ENCODE results near the gene ZNF775. TPM values are rescaled to one million over a fixed set of nuclear protein-coding genes. Genes with fewer than 3 reads are reported as not detected.

ZNF775 gene
- total and polyA plus RNA-seq, 2 of the 13 experiments (the other 11 are each of a cell fraction or from before 2014, with no cell fraction given): 3.1 to 3.2 TPM

GRCh38 chr7:150410131-150410530 is 31.0 kb downstream of the ZNF775 start:
- Histone ChIP-seq H3K4me2 (ENCODE audit: low read depth, low read length) (no peak overlapping the region), H3K9me3 (ENCODE audit: low read length) (no peaks in the 10 kb centered on the region), H4K20me1 (ENCODE audit: insufficient read depth, low read length) (no peaks in the 10 kb centered on the region), H3K4me1 (ENCODE audit: insufficient read depth, low read length) (peaks cover 46% of the 10 kb centered on the region), H3K9ac (ENCODE audit: insufficient read depth, low read depth, low read length) (no peak overlapping the region), H3K79me2 (ENCODE audit: insufficient read depth, low read length) (no peaks in the 10 kb centered on the region), H3K27me3 (ENCODE audit: control insufficient read depth in 1 of 2, insufficient read depth in 2 of 2, low read length in 2 of 2) (no peaks in the 10 kb centered on the region), H3K27ac (ENCODE audit: extremely low read length, insufficient read depth, low read length) (no peak overlapping the region), H3K36me3 (replicated peaks in 1 of 2; ENCODE audit: control insufficient read depth in 1 of 2, insufficient read depth in 2 of 2, low read length in 2 of 2) (no peaks in the 10 kb centered on the region), H2AFZ (ENCODE audit: low read length) (no peak overlapping the region), H3K4me3 (replicated peaks in 1 of 3; ENCODE audit: insufficient read depth in 1 of 3, low read depth in 2 of 3, low read length in 3 of 3) (no peak overlapping the region)
- ChIA-PET CTCF (ENCODE audit: low intra/inter-chr PET ratio, low total read pairs) (no interaction called here), POLR2A (interaction anchor here (1.4 kb wide), 1 partner anchor 40 kb away, joined by 3 read pairs; no protein-coding TSS in a partner anchor)
- WGBS (ENCODE audit: low lambda C conversion rate): 80% methylated on average over 1 of the region's 7 CpGs
- in situ Hi-C loops (cut with HindIII; ENCODE audit: extremely low pct_ligation_motif_present, low pct_unique_long_range_greater_than_20kb): no loop called here
- intact Hi-C loops (cut with micrococcal nuclease; ENCODE audit: unreplicated experiment): no loop called here
- FAIRE-seq (no peak), ATAC-seq (no peak), DNase-seq (ENCODE audit: low spot score) (no peak)
- TF ChIP-seq KLF16 (CRISPR knock-in tag; IDR thresholded peaks at IDR 0.05): no peak
- peak; percentile 87; the same call in 1 of the 2 replicates for TF ChIP-seq ZNF768 (CRISPR knock-in tag; IDR thresholded peaks at IDR 0.05)
- no TSS peak for BruUV-seq (replicated peaks)

GRCh38 chr7:150410680-150411346 is 31.7 kb downstream of the ZNF775 start:
- 85% methylated on average over 8 of the region's 10 CpGs for WGBS (ENCODE audit: low lambda C conversion rate)
- intact Hi-C loops (cut with micrococcal nuclease; ENCODE audit: unreplicated experiment): no loop called here
- Histone ChIP-seq H3K27me3 (ENCODE audit: control insufficient read depth in 1 of 2, insufficient read depth in 2 of 2, low read length in 2 of 2) (no peaks in the 10 kb centered on the region), H3K4me3 (replicated peaks in 1 of 3; ENCODE audit: insufficient read depth in 1 of 3, low read depth in 2 of 3, low read length in 3 of 3) (no peak overlapping the region), H3K79me2 (ENCODE audit: insufficient read depth, low read length) (no peaks in the 10 kb centered on the region), H3K36me3 (replicated peaks in 1 of 2; ENCODE audit: control insufficient read depth in 1 of 2, insufficient read depth in 2 of 2, low read length in 2 of 2) (no peaks in the 10 kb centered on the region), H3K4me1 (ENCODE audit: insufficient read depth, low read length) (peaks cover 51% of the 10 kb centered on the region), H3K9ac (ENCODE audit: insufficient read depth, low read depth, low read length) (no peak overlapping the region), H2AFZ (ENCODE audit: low read length) (no peak overlapping the region), H3K4me2 (ENCODE audit: low read depth, low read length) (no peak overlapping the region), H3K9me3 (ENCODE audit: low read length) (no peaks in the 10 kb centered on the region), H3K27ac (ENCODE audit: extremely low read length, insufficient read depth, low read length) (no peak overlapping the region), H4K20me1 (ENCODE audit: insufficient read depth, low read length) (no peaks in the 10 kb centered on the region)
- in situ Hi-C loops (cut with HindIII; ENCODE audit: extremely low pct_ligation_motif_present, low pct_unique_long_range_greater_than_20kb): no loop called here
- FAIRE-seq (no peak), DNase-seq (ENCODE audit: low spot score) (no peak), ATAC-seq (no peak)
- CTCF ChIA-PET (ENCODE audit: low intra/inter-chr PET ratio, low total read pairs): no interaction called here
- BruUV-seq (replicated peaks): no TSS peak
- POLR2A ChIA-PET: interaction anchor here (1.4 kb wide), 1 partner anchor 40 kb away, joined by 3 read pairs; no protein-coding TSS in a partner anchor
- no peak for TF ChIP-seq ZNF572 (CRISPR knock-in tag; IDR thresholded peaks at IDR 0.05)
- TF ChIP-seq ZBTB43 (CRISPR knock-in tag; conservative IDR thresholded peaks at IDR 0.05): no peak
- no peak for TF ChIP-seq ZNF567 (CRISPR knock-in tag; IDR thresholded peaks at IDR 0.05; ENCODE audit: borderline replicate concordance)
